Epithelial cell of prostate (primary cell): ENCODE results near the gene NKD2.
"Not testable (repeated sequence)": the region's sequence is repeated elsewhere in the genome, so short reads cannot be mapped to it uniquely, and the experiment has no call there.

Experiments used
- DNase-seq: peaks from one replicate; pipeline ENCODE4 v3.0.0-alpha.2; 2011; ENCODE audit warnings: low read depth, low spot score
- H3K27ac ChIP-seq: fragments of 450-650 bp; 2 replicates; pipeline ENCODE4 v1.5.1; 2017; ENCODE audit warnings: mild to moderate bottlenecking

NKD2 gene

DNA sequence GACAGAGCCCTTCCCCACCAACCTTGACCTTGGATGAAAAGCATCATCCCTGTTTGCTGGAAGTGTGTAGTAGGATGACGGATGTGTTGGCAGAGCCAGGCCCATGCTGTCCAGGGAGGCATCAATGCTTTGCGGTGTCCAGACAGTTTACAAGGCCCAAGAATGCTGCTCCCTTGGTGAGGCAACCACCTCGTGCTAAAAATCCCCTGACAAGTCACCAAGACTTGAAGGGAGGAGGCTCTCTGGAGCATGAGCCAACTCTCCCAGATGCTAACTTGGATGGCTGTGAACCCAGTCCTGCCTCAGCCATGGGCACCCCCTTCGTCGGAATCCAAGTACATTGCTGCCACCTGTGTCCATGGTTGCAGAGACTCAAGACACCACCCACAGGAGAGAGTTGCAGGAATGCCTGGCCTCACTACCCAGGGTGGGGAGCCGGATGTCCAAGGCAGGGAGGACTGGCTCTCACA lies 9.5 kb upstream of the NKD2 start:
- no peak for DNase-seq
- H3K27ac ChIP-seq, result no peak overlapping the region

DNA sequence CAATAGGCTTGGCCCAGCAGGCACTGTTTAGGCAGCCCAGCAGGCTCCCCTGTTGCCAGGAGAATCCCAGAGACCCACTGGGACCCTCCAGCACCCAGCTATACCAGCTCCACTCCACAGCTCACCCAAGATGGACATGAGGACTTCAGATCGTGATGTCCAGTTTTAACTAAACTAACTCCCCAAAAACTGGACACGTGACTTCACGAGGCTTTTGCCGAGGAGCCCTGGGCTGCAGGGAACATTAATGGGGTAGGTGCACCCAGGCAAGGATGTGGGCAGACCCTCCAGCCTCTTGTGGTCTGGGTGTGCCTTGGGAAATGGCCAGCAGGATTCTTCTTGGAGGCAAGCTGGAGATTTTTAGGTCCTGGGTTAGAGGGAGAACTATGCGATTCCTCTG lies 8.9 kb upstream of the NKD2 start:
- no peak overlapping the region for H3K27ac ChIP-seq
- no peak for DNase-seq

DNA sequence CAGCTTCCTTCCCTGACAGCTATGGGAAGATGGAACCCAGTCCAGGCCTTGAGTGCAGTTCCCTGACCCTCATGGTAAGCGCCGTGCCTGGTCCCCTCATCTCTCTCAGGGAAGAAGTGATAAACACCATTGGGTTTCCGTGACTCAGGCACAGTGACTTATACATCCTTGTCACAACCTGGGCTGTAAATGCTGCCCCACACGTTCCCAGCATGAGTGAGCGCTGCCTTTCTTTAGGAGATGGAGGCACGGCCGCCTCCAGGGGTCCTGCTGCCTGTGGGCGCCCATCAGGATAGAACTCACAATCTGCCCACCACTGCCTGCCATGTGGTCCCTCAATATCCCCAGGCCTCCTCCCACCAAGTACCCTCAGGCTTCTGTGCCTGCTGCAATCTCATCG lies 8.3 kb upstream of the NKD2 start:
- no peak overlapping the region for H3K27ac ChIP-seq
- no peak for DNase-seq

- DNase-seq, H3K27ac ChIP-seq: not testable (repeated sequence)
Measured at GRCh38 chr5:1000831-1001230, 7.8 kb upstream of the NKD2 start.

DNA sequence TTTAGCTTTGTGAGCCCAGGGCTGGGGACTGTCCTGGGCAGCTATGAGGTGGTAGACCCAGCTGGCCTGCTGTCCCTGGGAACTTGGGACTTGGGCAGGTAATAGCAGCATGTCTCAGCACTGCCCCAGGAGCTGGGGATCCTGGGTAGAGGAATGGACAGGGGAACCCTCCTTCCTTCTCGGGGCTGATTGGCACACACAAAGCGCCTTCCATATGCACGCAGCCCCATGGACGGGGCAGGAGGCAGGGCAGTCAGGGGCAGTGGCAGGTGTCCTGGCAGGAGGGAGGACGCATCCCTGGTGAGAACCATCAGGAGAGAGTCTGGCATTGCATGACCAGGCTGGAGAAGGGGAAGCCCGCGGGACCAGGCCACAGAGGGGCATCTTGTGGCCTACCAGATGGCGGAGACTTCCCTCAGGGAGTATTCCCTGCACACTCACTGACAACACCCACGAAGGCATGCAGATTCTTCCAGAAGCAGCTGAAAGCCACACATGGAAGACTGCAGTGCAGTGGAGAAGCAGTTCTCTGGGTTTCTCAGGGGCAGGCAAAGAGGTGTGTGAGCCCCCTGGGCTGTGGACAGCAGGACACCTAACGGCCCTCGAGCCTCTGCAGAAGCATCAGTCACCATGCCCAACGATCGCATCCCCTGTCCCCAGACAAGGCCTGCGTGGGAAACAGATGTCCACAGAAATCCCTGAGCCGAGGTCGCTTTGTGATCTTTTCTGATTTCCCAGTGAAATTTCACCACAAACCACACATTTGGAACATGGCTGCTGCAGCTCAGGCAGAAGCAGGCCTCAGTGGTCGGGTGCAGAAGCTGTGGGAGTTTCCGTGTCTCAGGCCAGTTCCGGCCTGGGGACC lies 7.0 kb upstream of the NKD2 start:
- DNase-seq, result no peak
- H3K27ac ChIP-seq, result no peak overlapping the region

DNA sequence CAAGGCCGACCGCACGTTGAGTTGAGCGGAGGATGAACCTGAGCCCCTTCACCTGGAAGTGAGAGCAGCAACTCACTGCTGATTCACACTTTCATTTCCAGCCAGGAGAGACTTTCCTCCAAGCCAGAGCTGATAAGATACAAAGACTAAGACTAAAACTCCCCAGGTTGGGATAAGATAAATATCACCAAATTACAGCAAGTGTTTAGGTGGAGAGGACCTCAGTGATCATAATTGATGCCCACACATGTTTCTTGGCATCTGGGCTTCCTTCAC lies 6.4 kb upstream of the NKD2 start:
- no peak for DNase-seq

DNA sequence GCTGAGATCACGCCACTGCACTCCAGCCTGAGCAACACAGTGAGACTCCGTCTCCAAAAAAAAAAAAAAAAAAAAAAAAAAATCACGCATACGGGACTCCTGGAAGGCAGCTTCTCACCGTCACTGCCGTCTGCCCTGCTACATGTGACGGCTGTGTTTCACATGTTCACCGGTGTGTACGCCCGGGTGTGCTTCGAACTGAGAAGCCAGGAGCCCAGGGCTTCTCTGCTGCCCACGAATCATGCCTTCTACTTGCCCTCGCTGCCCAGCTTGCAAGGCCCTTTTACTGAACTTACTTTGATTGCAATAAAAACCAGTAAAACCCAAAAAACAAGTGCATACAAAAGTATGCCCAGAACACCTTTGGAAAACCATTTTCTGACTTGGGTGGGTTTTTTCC lies 5.8 kb upstream of the NKD2 start:
- DNase-seq, result no peak

More for the DNA sequence above, 6.4 kb upstream of the NKD2 start:
- H3K27ac ChIP-seq, result no peak overlapping the region

DNA sequence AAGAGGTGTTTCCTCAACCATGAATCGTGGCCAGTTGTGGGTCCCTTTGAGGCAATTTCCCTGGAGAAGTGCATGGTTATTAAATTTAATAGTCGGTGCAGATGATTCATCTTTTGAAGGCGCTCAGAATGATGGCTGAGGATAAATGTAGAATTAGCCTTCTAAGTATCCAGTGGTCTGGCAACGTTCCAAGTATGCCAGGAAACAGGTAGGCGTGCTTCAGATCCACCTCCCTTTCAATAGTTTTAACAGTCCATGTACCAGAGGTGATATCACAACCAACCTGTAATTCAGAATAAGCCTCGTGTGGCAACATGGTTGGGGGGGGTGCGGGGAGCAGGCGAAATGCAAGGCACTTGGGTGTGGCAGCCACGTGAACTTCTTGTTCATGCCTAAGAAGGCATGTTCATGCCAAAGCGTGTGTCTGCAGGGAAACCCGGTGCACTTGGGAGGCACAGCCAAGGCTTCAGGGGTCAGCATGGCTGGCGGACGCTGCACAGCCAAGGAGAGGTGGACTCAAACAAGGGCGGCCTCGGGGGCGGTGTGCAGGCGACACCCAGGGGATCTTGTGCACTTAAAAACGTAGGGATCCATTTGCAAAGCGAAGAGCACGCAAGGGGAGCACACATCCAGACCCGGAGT lies 5.2 kb upstream of the NKD2 start:
- peak; percentile 97 for DNase-seq
- peak overlapping the region; percentile 39 for H3K27ac ChIP-seq

More for the DNA sequence above, 5.8 kb upstream of the NKD2 start:
- no peak overlapping the region for H3K27ac ChIP-seq

DNA sequence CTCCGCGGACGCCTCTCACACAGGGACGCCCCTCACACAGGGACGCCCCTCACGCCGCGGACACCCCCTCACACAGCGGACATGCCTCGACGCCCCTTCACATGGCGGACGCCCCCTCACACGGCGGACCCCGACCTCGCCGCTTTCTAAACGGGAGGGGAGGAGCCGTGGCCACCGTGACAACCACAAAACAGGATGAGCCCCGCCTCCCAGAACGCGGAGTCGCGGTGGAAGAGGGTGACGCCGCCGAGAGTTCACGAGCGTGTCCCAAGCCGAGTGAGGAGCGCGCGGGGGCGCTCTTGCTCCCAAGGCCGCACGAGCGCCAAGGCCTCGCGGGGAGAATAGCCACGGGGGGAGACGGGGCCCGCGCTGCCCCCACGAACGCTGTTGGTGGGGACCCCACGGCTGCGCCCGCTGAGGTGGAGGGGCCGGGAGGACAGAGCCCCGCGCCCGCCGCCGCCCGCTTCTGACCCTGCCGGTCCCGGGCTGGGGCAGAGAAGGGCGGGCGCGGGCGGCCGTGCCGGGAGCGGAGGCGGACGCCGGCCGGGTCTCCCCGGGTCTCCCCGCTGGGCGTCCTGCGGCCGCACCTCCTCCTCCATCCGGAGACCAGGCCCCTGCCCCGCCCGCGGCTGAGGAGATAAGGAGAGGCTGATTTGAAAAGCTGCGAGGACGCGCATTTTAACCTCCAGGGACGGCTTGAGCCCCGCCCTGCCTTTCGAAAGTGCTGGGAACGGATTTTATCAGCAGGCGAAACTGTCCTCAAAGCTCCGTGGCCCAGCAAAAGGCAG lies 3.9 kb upstream of the NKD2 start:
- peak overlapping the region; percentile 39 for H3K27ac ChIP-seq
- DNase-seq, result no peak

DNA sequence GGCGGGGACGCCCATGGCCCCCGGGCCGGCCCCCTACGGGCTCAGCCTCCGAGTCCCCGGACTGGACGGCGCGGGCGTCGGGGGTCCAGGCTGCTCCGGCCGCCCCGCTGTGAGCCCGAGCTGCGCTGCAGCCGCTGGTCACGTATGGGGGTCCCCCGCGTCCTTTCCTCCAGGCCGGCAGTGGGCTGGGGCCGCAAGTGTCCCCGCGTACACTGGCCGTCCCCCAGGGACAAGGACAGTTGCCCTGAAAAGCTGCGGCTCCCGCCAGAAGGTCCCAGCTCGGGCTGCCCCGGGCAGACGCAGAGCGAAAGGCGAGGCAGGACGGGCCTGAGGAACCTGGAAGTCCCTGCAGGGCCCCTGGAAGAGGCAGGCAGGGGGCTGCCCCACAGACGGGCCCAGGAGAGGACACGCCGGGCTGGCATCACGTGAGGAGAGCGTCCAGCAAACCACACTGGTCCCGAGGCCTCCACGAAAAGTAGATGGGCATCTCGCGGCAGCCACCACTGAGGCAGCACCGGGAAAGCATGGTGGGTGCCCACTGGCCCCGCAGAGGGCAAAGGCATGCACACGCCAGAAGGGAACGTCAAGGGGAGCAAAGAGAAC lies 3.3 kb upstream of the NKD2 start:
- no peak overlapping the region for H3K27ac ChIP-seq
- no peak for DNase-seq

DNA sequence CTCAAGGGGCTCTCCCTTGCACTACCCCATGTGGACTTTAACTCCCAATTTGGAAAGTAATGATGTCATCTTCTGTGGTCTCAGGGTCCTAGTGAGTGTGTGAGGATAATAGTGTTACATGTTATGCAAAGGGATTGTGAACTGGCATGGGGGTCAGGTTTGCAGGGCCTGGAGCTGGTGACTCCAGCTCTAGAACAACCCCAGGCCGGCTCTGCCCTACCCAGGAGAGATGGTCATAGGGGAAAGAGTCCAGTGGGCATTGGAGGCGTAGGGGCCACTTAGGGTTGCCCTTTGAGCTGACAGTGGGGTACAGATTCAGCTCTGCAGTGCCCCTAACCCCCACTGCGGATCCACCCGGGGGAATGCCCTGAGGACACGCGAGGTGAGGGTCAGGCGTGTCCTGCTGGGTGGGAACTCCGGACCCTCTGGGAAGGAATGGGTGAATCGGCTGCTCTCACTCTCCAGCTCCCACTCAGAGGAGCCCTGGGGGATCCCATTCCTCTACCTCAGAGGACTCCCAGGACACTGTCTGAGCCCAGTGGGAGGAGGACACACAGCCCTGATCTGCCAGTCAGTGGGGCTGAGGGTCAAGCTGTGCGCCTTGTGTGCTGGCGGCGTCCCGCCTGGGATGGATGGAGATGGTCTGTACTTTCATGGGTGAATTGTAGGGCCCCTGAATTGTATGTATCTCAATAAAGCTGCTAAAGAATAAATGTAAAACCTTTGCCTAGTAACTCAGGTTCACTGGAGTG lies 2.5 kb upstream of the NKD2 start:
- DNase-seq, result no peak
- H3K27ac ChIP-seq, result no peak overlapping the region

DNA sequence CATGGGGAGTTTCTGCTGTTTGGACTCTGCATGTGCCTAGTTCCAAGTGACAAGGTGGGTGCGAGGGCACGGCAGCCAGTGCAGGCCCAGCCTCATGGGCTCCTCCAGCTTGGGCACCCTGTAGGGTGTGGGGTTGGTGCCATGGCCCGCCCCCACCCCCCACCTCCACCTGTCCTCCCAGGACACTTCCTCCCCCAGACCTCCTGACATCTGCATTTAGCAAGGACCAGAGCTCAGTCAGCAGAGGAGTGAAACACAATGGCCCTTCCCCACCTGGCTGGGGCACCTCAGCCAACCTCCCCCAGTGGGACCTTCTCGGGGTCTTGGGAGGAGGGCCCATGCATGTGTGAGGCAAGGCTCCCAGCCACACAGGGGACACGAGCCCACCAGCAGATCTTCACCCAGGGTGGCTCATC lies 1.9 kb upstream of the NKD2 start:
- H3K27ac ChIP-seq, result no peak overlapping the region
- no peak for DNase-seq

DNA sequence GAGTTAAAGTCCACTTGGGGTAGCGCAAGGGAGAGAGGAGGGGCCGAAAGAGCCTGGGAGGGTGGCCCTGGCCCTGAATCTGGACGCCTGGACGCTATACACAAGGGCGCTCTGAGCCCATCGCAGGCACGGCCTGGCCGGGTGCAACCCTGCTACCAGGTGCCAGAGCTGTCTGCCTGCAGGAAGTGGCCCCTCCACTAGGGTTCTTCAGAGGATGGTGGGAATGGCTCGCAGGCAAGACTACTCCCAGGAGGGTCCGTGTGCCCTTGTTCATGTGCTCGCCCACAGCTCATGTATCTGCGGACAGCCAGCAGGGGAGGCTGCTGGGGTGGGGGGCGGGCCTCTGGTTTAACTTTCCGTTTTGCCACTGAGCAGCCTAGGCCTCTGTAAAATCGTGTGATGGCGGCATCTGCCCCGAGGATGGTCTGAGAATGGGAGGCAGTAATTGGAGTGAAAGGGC lies 1.4 kb upstream of the NKD2 start:
- no peak for DNase-seq
- no peak overlapping the region for H3K27ac ChIP-seq

DNA sequence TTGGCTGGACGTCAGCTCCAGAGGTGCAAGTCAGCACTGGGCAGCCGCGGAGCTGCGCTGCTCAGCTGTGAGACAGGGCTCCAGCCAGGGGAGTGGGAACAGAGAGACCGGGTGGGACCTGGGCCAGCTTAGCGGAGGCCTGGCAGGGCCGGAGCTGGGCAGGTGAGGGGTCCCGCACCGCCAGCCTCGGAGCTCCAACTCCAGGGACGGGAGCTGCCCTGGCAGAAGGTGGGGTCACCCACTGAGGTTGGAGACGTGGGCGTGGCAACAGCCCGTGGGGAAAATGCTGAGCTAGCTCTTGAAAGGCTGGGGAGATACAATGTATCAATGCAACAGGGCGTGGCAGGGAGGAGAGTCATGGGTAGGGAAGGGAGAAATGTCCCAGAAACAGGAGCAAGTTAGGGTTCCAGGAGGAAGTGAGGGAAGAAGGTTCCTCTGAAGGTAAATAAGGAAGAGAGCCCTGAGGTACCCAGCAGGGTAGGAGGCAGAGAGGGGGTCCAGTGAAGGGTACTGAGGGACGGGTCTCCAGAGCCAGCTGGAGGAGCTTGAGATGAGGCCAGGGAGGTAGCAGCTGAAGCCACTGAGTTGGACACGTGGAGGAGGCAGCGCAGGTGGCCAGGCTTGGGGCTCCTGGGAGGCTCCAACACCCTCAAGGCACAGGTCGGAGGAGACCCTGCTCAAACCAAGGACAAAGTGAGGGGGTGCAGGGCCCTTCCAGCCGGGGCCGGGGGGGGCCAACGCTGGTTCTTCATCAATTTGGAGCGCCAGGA lies 736 bp upstream of the NKD2 start:
- no peak for DNase-seq

GRCh38 chr5:1009359-1010180 lies 968 bp downstream of the NKD2 start:
- H3K27ac ChIP-seq, result no peak overlapping the region

More for the DNA sequence above, 736 bp upstream of the NKD2 start:
- no peak overlapping the region for H3K27ac ChIP-seq

GRCh38 chr5:1010181-1010510 lies 1.5 kb downstream of the NKD2 start:
- no peak overlapping the region for H3K27ac ChIP-seq
- no peak for DNase-seq

More at GRCh38 chr5:1009359-1010180, 968 bp downstream of the NKD2 start:
- DNase-seq, result no peak

DNA sequence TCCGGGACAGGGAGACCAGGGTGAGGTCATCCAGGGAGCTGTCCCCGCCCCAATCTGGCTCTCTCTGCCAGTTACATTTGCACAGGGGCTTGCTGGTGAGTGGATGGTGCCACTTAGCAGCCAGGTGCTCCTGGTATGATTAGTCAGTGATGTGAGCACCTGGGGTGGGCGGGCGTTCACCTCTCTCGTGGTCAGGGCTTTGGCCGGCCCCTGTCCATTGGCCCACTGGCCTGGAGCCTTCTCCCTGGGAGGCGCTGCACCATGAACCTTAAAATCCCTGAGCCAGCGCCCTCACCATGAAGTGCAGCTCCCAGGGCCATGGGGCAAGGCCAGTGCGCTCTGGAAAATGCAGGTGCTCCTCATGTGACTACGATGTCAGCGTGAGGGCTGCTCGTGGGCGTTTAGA lies 2.0 kb downstream of the NKD2 start:
- no peak for DNase-seq
- no peak overlapping the region for H3K27ac ChIP-seq

DNA sequence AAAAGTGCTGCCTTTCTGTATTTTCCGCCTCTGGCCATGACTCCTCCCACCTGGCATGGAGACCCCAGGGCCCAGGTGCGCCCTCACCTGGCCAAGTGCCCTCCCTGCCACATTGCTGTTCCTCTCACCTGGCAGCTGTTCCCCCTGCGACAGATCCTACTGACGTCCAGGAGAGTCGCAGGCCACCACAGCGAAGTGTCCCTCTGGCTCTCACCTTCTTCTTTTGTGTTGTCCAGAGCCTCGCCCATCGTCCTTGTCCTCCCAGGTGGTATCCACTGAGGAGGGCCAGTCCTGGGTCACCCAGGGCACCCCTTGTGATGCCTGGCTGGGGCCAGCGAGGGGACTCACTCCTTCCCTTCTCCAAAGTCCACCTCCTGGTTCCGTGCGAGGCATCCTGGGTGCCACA lies 2.6 kb downstream of the NKD2 start:
- no peak for DNase-seq
- no peak overlapping the region for H3K27ac ChIP-seq
